PC-9 (cell line): ENCODE measurements around the gene ZNF484. TPM values are rescaled to one million over a fixed set of nuclear protein-coding genes. Genes with fewer than 3 reads are reported as not detected.

Experiments used
- Bru-seq: library from RNA; stranded (reverse); fragments of 400-500 nt; gene quantifications from one replicate; lab custom pipeline; 2021; lab: Mats Ljungman, UMichigan
- BruChase-seq, 2 experiments: library from RNA; stranded (reverse); fragments of 400-500 nt; gene quantifications; one replicate each; lab custom pipeline; 2021; lab: Mats Ljungman, UMichigan
- BruUV-seq: library from RNA; stranded (reverse); fragments of 400-500 nt; replicated peaks from 2 replicates; lab custom pipeline; 2021; lab: Mats Ljungman, UMichigan
- CTCF ChIA-PET: fragments of 300-600 bp; sonication (Branson Sonifier 250); formaldehyde crosslinking; loops from one replicate; lab custom pipeline; 2022; ENCODE audit warnings: antibody characterized with exemption; lab: Charles Lee
- POLR2A ChIA-PET: fragments of 300-600 bp; sonication (Branson Sonifier 250); formaldehyde crosslinking; loops from one replicate; lab custom pipeline; 2022; ENCODE audit warnings: antibody characterized with exemption; ENCODE audit not compliant: unreplicated experiment; lab: Charles Lee
- DNase-seq, 2 experiments: peaks; one replicate each; pipeline versions ENCODE4 v3.0.0 to v3.0.0-alpha.2; 2015 to 2022; ENCODE audit warnings: mixed read lengths in 1 of 2
- H2AFZ ChIP-seq: fragments of 200-600 bp; sonication (generic); 2 replicates; pipeline ENCODE4 v1.8.1; 2017; ENCODE audit warnings: antibody characterized with exemption
- H3F3A ChIP-seq: fragments of 200-600 bp; sonication (generic); 2 replicates; pipeline ENCODE4 v1.8.1; 2017; ENCODE audit warnings: antibody characterized with exemption, mild to moderate bottlenecking, low read depth; ENCODE audit not compliant: insufficient read depth
- H3K27ac ChIP-seq: fragments of 200-600 bp; sonication (generic); 2 replicates; pipeline ENCODE4 v1.6.1; 2016; ENCODE audit warnings: mixed run types
- H3K27me3 ChIP-seq: fragments of 200-600 bp; sonication (generic); 2 replicates; pipeline ENCODE4 v1.6.1; 2016; ENCODE audit warnings: low read depth, mixed run types; ENCODE audit not compliant: insufficient read depth
- H3K36me3 ChIP-seq: fragments of 200-600 bp; sonication (generic); 2 replicates; pipeline ENCODE4 v1.6.1; 2016; ENCODE audit warnings: low read depth, mixed run types
- H3K4me1 ChIP-seq: fragments of 200-600 bp; sonication (generic); replicated peaks from 2 replicates; pipeline ENCODE4 v1.6.1; 2016; ENCODE audit warnings: mixed run types; ENCODE audit not compliant: insufficient read depth
- H3K4me2 ChIP-seq: fragments of 200-600 bp; sonication (generic); 2 replicates; pipeline ENCODE4 v1.6.1; 2017; ENCODE audit warnings: mixed run types
- H3K4me3 ChIP-seq: fragments of 200-600 bp; sonication (generic); 2 replicates; pipeline ENCODE4 v1.6.1; 2016; ENCODE audit warnings: mixed run types
- H3K79me2 ChIP-seq: fragments of 200-600 bp; sonication (generic); 2 replicates; pipeline ENCODE4 v1.6.1; 2017; ENCODE audit warnings: low read depth, mixed run types
- H3K9me2 ChIP-seq: fragments of 200-600 bp; sonication (generic); 2 replicates; pipeline ENCODE4 v1.8.1; 2017; ENCODE audit warnings: mild to moderate bottlenecking; ENCODE audit not compliant: insufficient read depth
- H3K9me3 ChIP-seq: fragments of 200-600 bp; sonication (generic); 2 replicates; pipeline ENCODE4 v1.8.1; 2016; ENCODE audit warnings: low read depth; ENCODE audit not compliant: insufficient read depth
- H4K20me1 ChIP-seq: fragments of 200-600 bp; sonication (generic); 2 replicates; pipeline ENCODE4 v1.8.1; 2017; ENCODE audit not compliant: insufficient read depth
- CTCF ChIP-seq: fragments of 200-600 bp; sonication (generic); conservative IDR thresholded peaks from 2 replicates; pipeline ENCODE4 v1.6.1; 2017; ENCODE audit warnings: mixed run types, antibody characterized with exemption, mild to moderate bottlenecking, moderate library complexity
- EZH2 ChIP-seq: fragments of 200-600 bp; sonication (generic); IDR thresholded peaks from 2 replicates; pipeline ENCODE4 v1.8.0; 2017; ENCODE audit warnings: antibody characterized with exemption, low read depth
- intact Hi-C: fragments of 100-400 bp; cut with micrococcal nuclease; formaldehyde crosslinking; loops from one replicate; pipeline ENCODE4 v1.10.0; 2022; ENCODE audit not compliant: unreplicated experiment
- long read RNA-seq: library from polyadenylated mRNA; stranded (forward); transcript quantifications from one replicate; pipeline ENCODE4 v2.0.0, GENCODE V29; 2022
- total RNA-seq: library from RNA; stranded (reverse); gene quantifications from 2 replicates; pipeline ENCODE4 v1.2.3, GENCODE V29; 2021

Gene ZNF484
- total RNA-seq (8.4 and 10.8 TPM in 2 replicates), Bru-seq, nascent RNA (percentile 85 among the genes with signal in this experiment), BruChase-seq, experiment 1, labeled RNA remaining after a 2-hour chase (percentile 78 among the genes with signal in this experiment), BruChase-seq, experiment 2, labeled RNA remaining after a 6-hour chase (percentile 63 among the genes with signal in this experiment)
- long read RNA-seq, partial matches to known transcripts, result 0 of 7 reads
- long read RNA-seq, other reads (novel, unspliced or antisense), result 4 of 7 reads

- H3K79me2 ChIP-seq, result peaks cover 25% of the 10 kb centered on the region
- BruUV-seq, result no TSS peak
- H3F3A ChIP-seq, result 0 out of 2 replicates have a peak, but pooled peaks cover 9% of the 10 kb centered on the region
- H4K20me1 ChIP-seq, result no peaks in the 10 kb centered on the region
- peaks cover 28% of the 10 kb centered on the region for H3K4me1 ChIP-seq
- H3K36me3 ChIP-seq, result no peaks in the 10 kb centered on the region
- H3K27ac ChIP-seq, result peak within 1 kb of the TSS; percentile 72
- H2AFZ ChIP-seq, result peak within 1 kb of the TSS; percentile 88
- no peak for TF ChIP-seq CTCF
- TF ChIP-seq EZH2, result no peak
- intact Hi-C loops, result loop anchor here (1.0 kb wide), 1 partner anchor 77 kb away; no protein-coding TSS in a partner anchor
- peak within 1 kb of the TSS; percentile 91 for H3K4me2 ChIP-seq
- CTCF ChIA-PET, result interaction anchor here (0.5 kb wide), 1 partner anchor 1288 kb away, joined by 3 read pairs; no protein-coding TSS in a partner anchor
- H3K4me3 ChIP-seq, result peak within 1 kb of the TSS; percentile 68
- POLR2A ChIA-PET, result interaction anchor here (0.7 kb wide), 1 partner anchor 222 kb away, joined by 8 read pairs; no protein-coding TSS in a partner anchor
- no peaks in the 10 kb centered on the region for H3K9me3 ChIP-seq
- no peaks in the 10 kb centered on the region for H3K27me3 ChIP-seq
- DNase-seq, result peak; percentile 94 to 99
- H3K9me2 ChIP-seq, result no peaks in the 10 kb centered on the region
These were observed at the start of gene ZNF484 for GRCh38 chr9:92877531-92878430. Gene ZNF484, minus strand, starts transcription at chr9:92878038. Its CDS starts 3,009 bp downstream, at chr9:92875029.

- no peak for DNase-seq
- Histone ChIP-seq H3K27ac (no peak overlapping the region), H3F3A (no peaks in the 10 kb centered on the region), H3K36me3 (no peaks in the 10 kb centered on the region), H3K4me3 (no peak overlapping the region), H2AFZ (no peak overlapping the region), H3K4me2 (no peak overlapping the region), H3K79me2 (no peaks in the 10 kb centered on the region), H3K27me3 (no peaks in the 10 kb centered on the region), H4K20me1 (no peaks in the 10 kb centered on the region), H3K9me2 (no peaks in the 10 kb centered on the region; the same call in 1 of the 2 replicates), H3K9me3 (no peaks in the 10 kb centered on the region), H3K4me1 (no peaks in the 10 kb centered on the region)
- POLR2A ChIA-PET, result no interaction called here
- CTCF ChIA-PET, result interaction anchor here (0.6 kb wide), 1 partner anchor 23 kb away, joined by 4 read pairs; no protein-coding TSS in a partner anchor
- no TSS peak for BruUV-seq
- intact Hi-C loops, result no loop called here
- TF ChIP-seq EZH2 (no peak), CTCF (no peak)
These were observed 42.6 kb upstream of the ZNF484 start for GRCh38 chr9:92920437-92920836.

GRCh38 chr9:92917176-92917800 lies 39.5 kb upstream of the ZNF484 start:
- ChIA-PET CTCF (interaction anchor here (0.6 kb wide), 1 partner anchor 674 kb away, joined by 3 read pairs; no protein-coding TSS in a partner anchor), POLR2A (no interaction called here)
- Histone ChIP-seq H3K4me1 (no peaks in the 10 kb centered on the region), H3K27ac (no peak overlapping the region), H3K9me3 (no peaks in the 10 kb centered on the region), H4K20me1 (no peaks in the 10 kb centered on the region), H2AFZ (no peak overlapping the region), H3K4me2 (no peak overlapping the region), H3K36me3 (no peaks in the 10 kb centered on the region), H3K27me3 (no peaks in the 10 kb centered on the region), H3F3A (peaks cover under 1% of the 10 kb centered on the region; the same call in 1 of the 2 replicates), H3K4me3 (no peak overlapping the region), H3K79me2 (no peaks in the 10 kb centered on the region), H3K9me2 (no peaks in the 10 kb centered on the region)
- intact Hi-C loops, result no loop called here
- no peak for DNase-seq
- BruUV-seq, result no TSS peak
- TF ChIP-seq CTCF (no peak), EZH2 (no peak)
